ENCODE results near the gene LSR. TPM values are rescaled to one million over a fixed set of nuclear protein-coding genes. Genes with fewer than 3 reads are reported as not detected.

Gene LSR
- total RNA-seq, 3 donors from 2014 or later (not counting 1 experiment from before 2014, with no cell fraction given) = 3.4 to 6.9 (median 6.7) TPM

- no peaks in the 10 kb centered on the region for H3K36me3 ChIP-seq (ENCODE audit: control insufficient read depth, insufficient read depth, low read length)
- H3K9me3 Mint-ChIP-seq = no peaks in the 10 kb centered on the region
- 88% methylated on average over 2 of the region's 2 CpGs for WGBS (ENCODE audit: insufficient coverage)
- H3K36me3 Mint-ChIP-seq = no peaks in the 10 kb centered on the region
- H3K4me1 Mint-ChIP-seq = no peaks in the 10 kb centered on the region
- peaks cover 2 to 13% of the 10 kb centered on the region in 2 donors for H3K27me3 Mint-ChIP-seq (ENCODE audit: low read depth in 2 of 2)
- no peak overlapping the region for H3K27ac Mint-ChIP-seq
- DNase-seq (no peak), ATAC-seq (no peak)
- H3K9me3 ChIP-seq (ENCODE audit: control insufficient read depth, insufficient read depth, low read length) = no peaks in the 10 kb centered on the region
- no peak for TF ChIP-seq CTCF (IDR thresholded peaks at IDR 0.05)
- no peaks in the 10 kb centered on the region for H3K4me1 ChIP-seq (ENCODE audit: control insufficient read depth, insufficient read depth, low read length)
- intact Hi-C loops (cut with micrococcal nuclease) = no loop called here
- no peak overlapping the region for H3K4me3 Mint-ChIP-seq
- no peak overlapping the region for H3K4me3 ChIP-seq (ENCODE audit: low read length)
- no peaks in the 10 kb centered on the region for H3K27me3 ChIP-seq (ENCODE audit: control insufficient read depth, insufficient read depth, low read length)
- no peak overlapping the region for H3K27ac ChIP-seq (ENCODE audit: low read length)
These were observed 39.5 kb downstream of the LSR start for GRCh38 chr19:35288331-35288730.

DNA sequence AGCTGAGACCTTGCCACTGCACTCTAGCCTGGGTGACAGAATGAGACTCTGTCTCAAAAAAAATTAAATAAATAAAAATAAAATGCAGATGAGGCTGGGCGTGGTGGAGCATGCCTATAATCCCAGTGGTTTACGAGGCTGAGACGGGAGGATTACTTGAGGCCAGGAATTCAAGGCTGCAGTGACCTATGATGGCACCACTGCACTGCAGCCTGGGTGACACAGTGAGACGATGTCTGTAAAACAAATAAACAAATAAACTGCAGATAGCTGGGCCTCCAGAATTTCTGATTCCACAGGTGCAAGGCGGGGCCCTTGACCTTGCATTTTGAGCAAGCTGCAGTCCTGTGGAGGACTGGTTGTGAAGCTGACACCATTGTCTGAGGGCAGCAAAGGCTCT, 40.1 kb downstream of the LSR start:
- H3K9me3 ChIP-seq (ENCODE audit: control insufficient read depth, insufficient read depth, low read length) = no peaks in the 10 kb centered on the region
- TF ChIP-seq CTCF (IDR thresholded peaks at IDR 0.05) = no peak
- no peaks in the 10 kb centered on the region for H3K36me3 ChIP-seq (ENCODE audit: control insufficient read depth, insufficient read depth, low read length)
- no peak for DNase-seq
- no peak for ATAC-seq
- H3K27me3 ChIP-seq (ENCODE audit: control insufficient read depth, insufficient read depth, low read length) = no peaks in the 10 kb centered on the region
- no peaks in the 10 kb centered on the region for H3K4me1 Mint-ChIP-seq
- no peaks in the 10 kb centered on the region for H3K36me3 Mint-ChIP-seq
- no peak overlapping the region for H3K27ac ChIP-seq (ENCODE audit: low read length)
- WGBS (ENCODE audit: insufficient coverage) = 94% methylated on average over 5 of the region's 5 CpGs
- no peaks in the 10 kb centered on the region for H3K9me3 Mint-ChIP-seq
- intact Hi-C loops (cut with micrococcal nuclease) = no loop called here
- H3K27ac Mint-ChIP-seq = no peak overlapping the region
- H3K4me3 Mint-ChIP-seq = no peak overlapping the region
- no peaks in the 10 kb centered on the region for H3K4me1 ChIP-seq (ENCODE audit: control insufficient read depth, insufficient read depth, low read length)
- no peak overlapping the region for H3K4me3 ChIP-seq (ENCODE audit: low read length)
- peaks cover 0 to 11% of the 10 kb centered on the region in 2 donors for H3K27me3 Mint-ChIP-seq (ENCODE audit: low read depth in 2 of 2)

GRCh38 chr19:35290381-35291127, 41.8 kb downstream of the LSR start:
- H3K27me3 ChIP-seq (ENCODE audit: control insufficient read depth, insufficient read depth, low read length) = no peaks in the 10 kb centered on the region
- intact Hi-C loops (cut with micrococcal nuclease) = no loop called here
- peaks cover 4% of the 10 kb centered on the region for H3K4me1 ChIP-seq (ENCODE audit: control insufficient read depth, insufficient read depth, low read length)
- Mint-ChIP-seq H3K4me1 (no peaks in the 10 kb centered on the region), H3K27ac (no peak overlapping the region), H3K27me3 (ENCODE audit: low read depth in 2 of 2) (no peaks in the 10 kb centered on the region), H3K4me3 (no peak overlapping the region), H3K9me3 (no peaks in the 10 kb centered on the region), H3K36me3 (no peaks in the 10 kb centered on the region)
- WGBS (ENCODE audit: insufficient coverage) = 89% methylated on average over 16 of the region's 20 CpGs
- no peak for ATAC-seq
- no peak for TF ChIP-seq CTCF (IDR thresholded peaks at IDR 0.05)
- no peaks in the 10 kb centered on the region for H3K36me3 ChIP-seq (ENCODE audit: control insufficient read depth, insufficient read depth, low read length)
- H3K4me3 ChIP-seq (ENCODE audit: low read length) = no peak overlapping the region
- no peak overlapping the region for H3K27ac ChIP-seq (ENCODE audit: low read length)
- H3K9me3 ChIP-seq (ENCODE audit: control insufficient read depth, insufficient read depth, low read length) = no peaks in the 10 kb centered on the region
- DNase-seq = no peak

- intact Hi-C loops (cut with micrococcal nuclease) = no loop called here
- 86% methylated on average over 6 of the region's 6 CpGs for WGBS (ENCODE audit: insufficient coverage)
- ATAC-seq (no peak), DNase-seq (no peak)
- Mint-ChIP-seq H3K9me3 (no peaks in the 10 kb centered on the region), H3K27ac (no peak overlapping the region), H3K36me3 (no peaks in the 10 kb centered on the region), H3K4me1 (peaks cover 0 to 5% of the 10 kb centered on the region in 2 donors), H3K4me3 (no peak overlapping the region), H3K27me3 (ENCODE audit: low read depth in 2 of 2) (no peaks in the 10 kb centered on the region)
- Histone ChIP-seq H3K27me3 (ENCODE audit: control insufficient read depth, insufficient read depth, low read length) (no peaks in the 10 kb centered on the region), H3K4me1 (ENCODE audit: control insufficient read depth, insufficient read depth, low read length) (peaks cover 11% of the 10 kb centered on the region), H3K4me3 (ENCODE audit: low read length) (no peak overlapping the region), H3K36me3 (ENCODE audit: control insufficient read depth, insufficient read depth, low read length) (no peaks in the 10 kb centered on the region), H3K9me3 (ENCODE audit: control insufficient read depth, insufficient read depth, low read length) (no peaks in the 10 kb centered on the region), H3K27ac (ENCODE audit: low read length) (no peak overlapping the region)
- no peak for TF ChIP-seq CTCF (IDR thresholded peaks at IDR 0.05)
These were observed 42.5 kb downstream of the LSR start for GRCh38 chr19:35291259-35291658.

All from natural killer cell (primary cell).